MM.1S (cell line): ENCODE measurements around the gene KRTAP5-8.
"Not testable (repeated sequence)": the region's sequence is repeated elsewhere in the genome, so short reads cannot be mapped to it uniquely, and the experiment has no call there.

ENCODE experiments used
- DNase-seq: peaks from one replicate; pipeline ENCODE4 v3.0.0-alpha.2; 2015
- H2AFZ ChIP-seq: fragments of 300-600 bp; sonication (generic); 2 replicates; pipeline ENCODE4 v1.6.0; 2016; ENCODE audit warnings: antibody characterized with exemption, low read length
- H3F3A ChIP-seq: fragments of 300-600 bp; sonication (generic); 2 replicates; pipeline ENCODE4 v1.6.1; 2016; ENCODE audit warnings: mild to moderate bottlenecking, antibody characterized with exemption, low read length, moderate library complexity, mixed read lengths; ENCODE audit not compliant: insufficient read depth
- H3K27ac ChIP-seq: fragments of 300-600 bp; sonication (generic); 2 replicates; pipeline ENCODE4 v1.5.1; 2016; ENCODE audit warnings: mild to moderate bottlenecking, low read length
- H3K27me3 ChIP-seq: fragments of 300-600 bp; sonication (generic); replicated peaks from 2 replicates; pipeline ENCODE4 v1.6.0; 2016; ENCODE audit warnings: low read length; ENCODE audit not compliant: insufficient read depth
- H3K36me3 ChIP-seq: fragments of 300-600 bp; sonication (generic); replicated peaks from 2 replicates; pipeline ENCODE4 v1.6.1; 2016; ENCODE audit warnings: mild to moderate bottlenecking, low read length, mixed read lengths; ENCODE audit not compliant: insufficient read depth
- H3K4me1 ChIP-seq: fragments of 300-600 bp; sonication (generic); 2 replicates; pipeline ENCODE4 v1.6.1; 2016; ENCODE audit warnings: low read length, mixed read lengths
- H3K4me2 ChIP-seq: fragments of 300-600 bp; sonication (generic); 2 replicates; pipeline ENCODE4 v1.6.0; 2016; ENCODE audit warnings: low read depth, low read length
- H3K4me3 ChIP-seq: fragments of 300-600 bp; sonication (generic); 2 replicates; pipeline ENCODE4 v1.5.1; 2016; ENCODE audit warnings: low read length, mixed read lengths
- H3K79me2 ChIP-seq: fragments of 300-600 bp; sonication (generic); 2 replicates; pipeline ENCODE4 v1.6.1; 2016; ENCODE audit warnings: mixed run types, low read length, mixed read lengths
- H3K9ac ChIP-seq: fragments of 300-600 bp; sonication (generic); 2 replicates; pipeline ENCODE4 v1.6.1; 2016; ENCODE audit warnings: low read length, mixed read lengths
- H3K9me2 ChIP-seq: fragments of 300-600 bp; sonication (generic); replicated peaks from 2 replicates; pipeline ENCODE4 v1.6.1; 2016; ENCODE audit warnings: mild to moderate bottlenecking, low read length, mixed read lengths; ENCODE audit not compliant: insufficient read depth
- H3K9me3 ChIP-seq: fragments of 300-600 bp; sonication (generic); replicated peaks from 2 replicates; pipeline ENCODE4 v1.6.1; 2016; ENCODE audit warnings: mild to moderate bottlenecking, low read length, mixed read lengths; ENCODE audit not compliant: insufficient read depth
- H4K20me1 ChIP-seq: fragments of 300-600 bp; sonication (generic); 2 replicates; pipeline ENCODE4 v1.6.1; 2016; ENCODE audit warnings: mild to moderate bottlenecking, low read length, moderate library complexity, mixed read lengths; ENCODE audit not compliant: insufficient read depth
- EZH2 ChIP-seq: fragments of 300-600 bp; sonication (generic); optimal IDR thresholded peaks from 2 replicates; pipeline ENCODE3; 2017; ENCODE audit warnings: low read depth, mild to moderate bottlenecking, antibody characterized with exemption, low read length, mixed read lengths
- EZH2phosphoT487 ChIP-seq: fragments of 300-600 bp; sonication (generic); IDR thresholded peaks from 2 replicates; pipeline ENCODE4 v1.6.1; 2018; ENCODE audit warnings: antibody characterized with exemption, low read length
- TF ChIP-seq, protein P1 (sequence below): fragments of 300-600 bp; sonication (generic); IDR thresholded peaks from 2 replicates; pipeline ENCODE4 v1.5.1; 2016; ENCODE audit warnings: antibody characterized with exemption, low read length, mixed read lengths

Gene KRTAP5-8

DNA sequence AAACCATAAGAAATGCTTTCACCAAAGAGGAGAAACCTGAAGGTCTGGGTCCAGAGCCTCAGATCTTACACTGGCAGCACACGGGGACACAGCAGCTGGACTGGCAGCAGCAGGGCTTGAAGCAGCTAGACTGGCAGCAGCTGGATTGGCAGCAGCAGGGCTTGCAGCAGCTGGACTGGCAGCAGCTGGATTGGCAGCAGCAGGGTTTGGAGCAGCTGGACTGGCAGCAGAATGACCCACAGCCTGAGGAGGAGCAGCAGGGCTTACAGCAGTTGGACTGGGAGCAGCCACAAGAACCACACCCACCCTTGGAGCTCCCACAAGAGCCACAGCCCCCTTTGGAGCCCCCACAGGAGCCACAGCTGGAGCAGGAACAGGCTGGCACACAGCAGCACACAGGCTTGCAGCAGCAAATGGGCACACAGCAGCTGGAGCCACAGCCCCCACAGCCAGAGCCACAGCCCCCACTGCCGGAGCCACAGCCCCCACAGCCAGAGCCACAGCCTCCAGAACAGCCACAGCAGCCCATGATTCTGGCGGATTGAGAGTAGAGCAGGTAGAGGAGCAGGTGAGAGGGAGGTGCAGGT, 44.6 kb downstream of the KRTAP5-8 start, which contains the start of gene KRTAP5-11:
TSS of gene KRTAP5-11 (minus strand) at position 567 of the 587 bp plus-strand sequence. CDS start at position 529, 38 bp downstream.
- no peak for DNase-seq
- no peaks in the 10 kb centered on the region for H3K79me2 ChIP-seq
- peaks cover 36% of the 10 kb centered on the region; the same call in 1 of the 2 replicates for H3K27me3 ChIP-seq
- H3K36me3 ChIP-seq = no peaks in the 10 kb centered on the region
- no peaks in the 10 kb centered on the region for H3K9me2 ChIP-seq
- no peaks in the 10 kb centered on the region for H3K9me3 ChIP-seq
- no peak within 1 kb of the TSS for H3K9ac ChIP-seq
- no peaks in the 10 kb centered on the region for H4K20me1 ChIP-seq
- H3F3A ChIP-seq = no peaks in the 10 kb centered on the region
- no peak within 1 kb of the TSS for H3K4me2 ChIP-seq
- H2AFZ ChIP-seq = no peak within 1 kb of the TSS
- TF ChIP-seq EZH2phosphoT487 (no peak), EZH2 (no peak)
- TF ChIP-seq, protein P1, sequence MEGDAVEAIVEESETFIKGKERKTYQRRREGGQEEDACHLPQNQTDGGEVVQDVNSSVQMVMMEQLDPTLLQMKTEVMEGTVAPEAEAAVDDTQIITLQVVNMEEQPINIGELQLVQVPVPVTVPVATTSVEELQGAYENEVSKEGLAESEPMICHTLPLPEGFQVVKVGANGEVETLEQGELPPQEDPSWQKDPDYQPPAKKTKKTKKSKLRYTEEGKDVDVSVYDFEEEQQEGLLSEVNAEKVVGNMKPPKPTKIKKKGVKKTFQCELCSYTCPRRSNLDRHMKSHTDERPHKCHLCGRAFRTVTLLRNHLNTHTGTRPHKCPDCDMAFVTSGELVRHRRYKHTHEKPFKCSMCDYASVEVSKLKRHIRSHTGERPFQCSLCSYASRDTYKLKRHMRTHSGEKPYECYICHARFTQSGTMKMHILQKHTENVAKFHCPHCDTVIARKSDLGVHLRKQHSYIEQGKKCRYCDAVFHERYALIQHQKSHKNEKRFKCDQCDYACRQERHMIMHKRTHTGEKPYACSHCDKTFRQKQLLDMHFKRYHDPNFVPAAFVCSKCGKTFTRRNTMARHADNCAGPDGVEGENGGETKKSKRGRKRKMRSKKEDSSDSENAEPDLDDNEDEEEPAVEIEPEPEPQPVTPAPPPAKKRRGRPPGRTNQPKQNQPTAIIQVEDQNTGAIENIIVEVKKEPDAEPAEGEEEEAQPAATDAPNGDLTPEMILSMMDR = no peak
- H3K4me3 ChIP-seq = no peak within 1 kb of the TSS
- peaks cover 5% of the 10 kb centered on the region for H3K4me1 ChIP-seq
- H3K27ac ChIP-seq = no peak within 1 kb of the TSS

- H3K9me2 ChIP-seq, H3K4me2 ChIP-seq, H3K9ac ChIP-seq, H3K9me3 ChIP-seq, H3F3A ChIP-seq, H3K36me3 ChIP-seq, DNase-seq, H3K79me2 ChIP-seq, H4K20me1 ChIP-seq, H3K4me1 ChIP-seq, H3K4me3 ChIP-seq, H2AFZ ChIP-seq, H3K27ac ChIP-seq: not testable (repeated sequence)
- H3K27me3 ChIP-seq = peaks cover 36% of the 10 kb centered on the region; the same call in 1 of the 2 replicates
Measured at GRCh38 chr11:71582969-71583368, 45.1 kb downstream of the KRTAP5-8 start.

DNA sequence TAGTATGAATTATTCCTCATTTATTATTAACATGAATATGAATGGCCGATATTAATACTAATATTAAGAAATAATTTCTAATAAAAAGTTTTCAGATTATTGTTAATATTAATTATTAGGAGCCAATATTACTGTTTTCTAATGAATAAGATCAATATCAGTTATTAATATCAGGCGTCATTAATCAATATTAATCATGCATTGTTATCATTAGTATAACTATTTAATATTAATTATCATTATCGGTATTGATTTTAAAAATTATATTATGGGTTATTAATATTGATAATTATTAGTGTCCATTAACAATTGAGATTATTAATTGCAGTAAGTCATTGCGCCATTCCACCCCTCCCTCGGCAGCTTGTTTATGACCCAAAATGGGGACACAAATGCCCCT, 47.8 kb downstream of the KRTAP5-8 start:
- not testable (repeated sequence) for H3K4me2 ChIP-seq, H3K4me1 ChIP-seq, H3K4me3 ChIP-seq, H3F3A ChIP-seq, H3K9me2 ChIP-seq, H3K79me2 ChIP-seq, H3K9me3 ChIP-seq, H3K27ac ChIP-seq, H3K9ac ChIP-seq, H2AFZ ChIP-seq, H4K20me1 ChIP-seq, DNase-seq, H3K36me3 ChIP-seq
- peaks cover 30% of the 10 kb centered on the region; the same call in 1 of the 2 replicates for H3K27me3 ChIP-seq

- not testable (repeated sequence) for H3K9me3 ChIP-seq, DNase-seq, H3F3A ChIP-seq, H3K4me3 ChIP-seq, H3K79me2 ChIP-seq, H3K4me2 ChIP-seq, H3K27ac ChIP-seq, H3K4me1 ChIP-seq, H3K9ac ChIP-seq, H2AFZ ChIP-seq, H3K9me2 ChIP-seq, H3K36me3 ChIP-seq, H4K20me1 ChIP-seq
- peaks cover 12% of the 10 kb centered on the region; the same call in 1 of the 2 replicates for H3K27me3 ChIP-seq
Measured at GRCh38 chr11:71588314-71588713, 50.5 kb downstream of the KRTAP5-8 start.
